GM11168 (cell line): Measurements from ENCODE around the gene CSTB.

Experiments used
- in situ Hi-C: fragments of 300-500 bp; cut with MboI; formaldehyde crosslinking; loops from one replicate; pipeline ENCODE4 v1.12.0; 2022; ENCODE audit warnings: low sequenced_read_pairs; ENCODE audit not compliant: unreplicated experiment

Gene CSTB

DNA sequence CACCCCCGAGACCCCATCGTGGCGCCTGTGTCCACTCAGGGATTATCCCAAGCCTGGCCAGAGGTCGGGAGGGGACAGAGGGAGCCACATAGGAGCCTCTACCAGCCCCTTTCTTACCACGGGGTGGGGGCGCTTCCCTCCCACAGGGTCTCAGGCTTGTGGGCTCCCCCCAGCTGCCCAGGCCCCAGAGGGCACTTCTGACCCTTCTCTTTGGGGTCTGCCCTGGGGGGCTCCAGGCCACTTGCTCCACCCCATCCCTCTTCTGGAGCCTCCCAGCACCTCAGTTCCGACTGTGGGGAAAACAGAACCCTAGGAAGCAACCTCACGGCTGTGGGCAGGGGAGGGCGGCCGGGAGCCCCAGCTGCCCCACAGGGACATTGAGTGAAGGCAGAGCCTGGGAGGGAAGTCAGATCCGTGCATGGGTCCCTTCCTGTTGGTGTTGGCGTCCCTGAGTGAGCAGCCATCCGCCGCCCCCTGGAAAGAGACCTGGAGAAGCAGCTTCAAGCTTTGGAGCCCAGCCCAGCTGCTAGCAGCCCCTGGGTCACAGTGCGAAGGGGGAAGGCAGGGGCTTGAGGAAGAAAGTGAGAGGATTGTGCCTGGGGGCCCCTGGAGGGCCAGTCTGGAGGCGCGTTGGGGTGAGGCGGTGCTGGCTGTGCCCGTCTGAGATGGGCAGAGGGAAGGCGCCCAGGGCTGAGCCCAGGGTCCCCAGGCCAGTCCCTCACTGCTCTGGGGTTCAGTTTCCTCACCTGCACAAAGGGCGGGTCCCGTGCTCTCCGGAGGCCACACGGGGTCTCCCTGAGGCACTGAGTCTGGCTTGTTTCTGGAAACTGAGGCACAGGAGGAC, 35.4 kb upstream of the CSTB start:
- in situ Hi-C loops = loop anchor here (5.0 kb wide), 1 partner anchor 166 kb away; no protein-coding TSS in a partner anchor

DNA sequence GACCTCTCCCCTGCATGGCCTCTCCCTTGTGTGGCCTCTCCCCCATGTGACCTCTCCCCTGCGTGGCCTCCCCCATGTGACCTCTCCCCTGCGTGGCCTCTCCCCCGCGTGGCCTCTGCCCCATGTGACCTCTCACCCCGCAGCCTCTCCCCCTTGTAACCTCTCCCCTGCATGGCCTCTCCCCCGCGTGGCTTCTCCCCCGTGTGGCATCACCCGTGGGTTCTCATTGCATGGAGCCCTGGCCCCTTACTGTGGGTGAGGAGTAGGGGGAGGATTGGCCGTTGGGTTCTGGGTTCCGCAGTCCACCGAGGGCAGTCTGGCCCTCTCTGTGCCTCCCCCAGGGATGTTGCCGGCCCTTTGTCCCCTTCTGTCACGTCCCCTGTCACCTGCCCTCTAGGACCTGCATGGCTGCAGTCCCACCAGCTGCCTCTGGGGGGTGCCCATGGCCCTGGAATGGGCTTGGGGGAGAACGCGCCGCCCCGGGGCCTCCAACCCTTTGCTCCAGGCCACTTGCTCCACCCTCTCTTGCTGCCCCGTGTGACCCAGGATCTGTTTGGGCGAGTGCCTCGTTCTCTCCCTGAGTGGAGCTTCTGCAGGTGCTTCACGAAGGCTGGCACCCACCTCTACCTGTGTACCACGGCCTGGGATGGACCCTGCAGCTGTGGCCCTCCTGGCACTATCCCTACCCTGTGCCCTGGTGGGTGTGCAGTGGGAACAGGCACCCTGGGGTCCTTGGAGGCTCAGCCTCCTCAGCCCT, 34.6 kb upstream of the CSTB start:
- in situ Hi-C loops = loop anchor here (5.0 kb wide), 1 partner anchor 167 kb away; no protein-coding TSS in a partner anchor

DNA sequence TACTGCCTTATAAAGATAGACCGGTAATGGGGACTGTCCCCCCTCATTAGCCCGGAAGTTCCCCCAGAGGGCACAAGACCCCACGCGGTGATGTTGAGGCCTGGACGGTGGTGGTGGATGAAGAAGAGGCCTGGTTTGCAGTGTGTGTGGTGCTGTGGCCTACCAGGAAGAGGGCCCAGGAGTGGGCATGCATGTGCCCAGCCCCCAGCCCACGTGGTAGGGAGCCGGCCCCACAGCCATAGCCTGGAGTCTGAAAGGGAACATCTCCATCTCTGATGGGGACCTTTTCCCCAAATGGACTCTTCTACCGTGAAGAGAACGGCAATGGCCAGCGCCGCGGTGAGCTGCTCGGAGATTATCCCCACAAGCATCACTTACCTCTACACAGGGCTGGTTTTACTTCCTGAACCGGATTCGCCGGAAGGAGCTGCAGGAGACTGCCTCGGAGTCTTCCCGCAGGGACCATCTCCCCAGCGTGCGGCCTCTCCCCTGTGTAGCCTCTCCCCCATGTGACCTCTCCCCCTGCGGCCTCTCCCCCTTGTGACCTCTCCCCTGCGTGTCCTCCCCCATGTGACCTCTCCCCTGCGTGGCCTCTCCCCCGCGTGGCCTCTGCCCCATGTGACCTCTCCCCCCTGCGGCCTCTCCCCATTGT, 33.9 kb upstream of the CSTB start:
- in situ Hi-C loops = loop anchor here (5.0 kb wide), 1 partner anchor 167 kb away; no protein-coding TSS in a partner anchor

DNA sequence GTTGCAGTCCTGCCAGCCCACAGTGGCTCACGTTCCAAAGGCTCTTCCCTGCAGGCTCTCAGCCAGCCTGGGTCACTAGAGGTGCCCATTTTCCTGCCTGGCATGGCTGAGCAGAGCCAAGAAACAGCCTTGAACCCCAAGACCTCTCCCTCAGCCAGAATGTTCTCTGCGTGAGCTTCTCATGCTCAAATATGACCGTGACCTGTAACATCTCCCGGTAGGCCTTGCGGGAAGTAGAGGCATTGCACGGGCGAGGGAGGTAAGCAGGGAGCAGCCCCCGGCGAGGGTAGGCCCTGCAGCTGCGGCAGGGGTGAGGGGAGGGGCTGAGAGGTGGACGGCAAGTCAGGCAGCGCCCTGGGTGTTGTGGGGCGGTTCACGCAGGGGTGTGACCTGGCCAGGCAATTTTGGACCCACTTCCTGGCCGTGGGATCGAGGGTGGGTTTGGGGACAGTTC, 33.3 kb upstream of the CSTB start:
- in situ Hi-C loops = no loop called here

DNA sequence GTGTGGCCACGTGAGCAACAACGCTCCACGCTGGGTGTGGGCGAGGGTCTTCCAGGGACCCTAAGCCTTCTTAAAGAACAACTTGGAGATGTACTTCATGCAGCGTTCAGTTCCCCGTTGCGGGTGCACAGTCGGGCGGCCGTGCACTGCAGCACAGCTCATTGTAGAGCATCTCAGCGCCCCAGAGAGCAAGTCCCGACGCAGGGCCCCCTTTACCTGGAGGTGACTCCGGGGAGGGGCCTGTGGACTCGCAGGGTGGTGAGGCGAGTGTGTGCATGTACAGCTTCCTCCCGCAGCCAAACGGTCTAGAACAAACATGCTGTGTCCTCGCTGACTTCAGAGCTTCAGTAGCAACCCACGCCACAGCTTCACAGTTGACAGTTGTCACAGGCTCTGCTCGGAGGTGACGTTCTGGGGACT, 32.7 kb upstream of the CSTB start:
- in situ Hi-C loops = no loop called here

DNA sequence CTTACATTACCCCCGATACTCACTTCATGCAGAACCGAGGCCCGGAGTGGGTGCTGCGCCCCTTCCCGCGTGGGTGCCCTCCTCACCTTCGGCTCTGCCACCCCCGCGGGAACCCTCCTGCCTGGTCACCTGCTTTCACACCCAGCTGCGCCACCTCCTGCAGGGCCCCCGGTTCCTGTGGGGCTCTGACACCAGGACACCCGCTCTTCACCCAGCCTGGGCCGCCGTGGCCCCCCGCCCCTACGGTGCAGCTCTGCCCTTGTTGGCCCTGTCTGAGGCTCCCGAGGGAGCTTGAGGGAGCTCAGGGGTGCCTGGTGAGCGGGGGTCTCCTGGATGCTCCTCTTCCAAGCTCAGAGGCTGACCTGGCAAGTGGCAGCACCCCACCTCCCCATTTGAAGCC, 32.3 kb upstream of the CSTB start:
- in situ Hi-C loops = no loop called here

DNA sequence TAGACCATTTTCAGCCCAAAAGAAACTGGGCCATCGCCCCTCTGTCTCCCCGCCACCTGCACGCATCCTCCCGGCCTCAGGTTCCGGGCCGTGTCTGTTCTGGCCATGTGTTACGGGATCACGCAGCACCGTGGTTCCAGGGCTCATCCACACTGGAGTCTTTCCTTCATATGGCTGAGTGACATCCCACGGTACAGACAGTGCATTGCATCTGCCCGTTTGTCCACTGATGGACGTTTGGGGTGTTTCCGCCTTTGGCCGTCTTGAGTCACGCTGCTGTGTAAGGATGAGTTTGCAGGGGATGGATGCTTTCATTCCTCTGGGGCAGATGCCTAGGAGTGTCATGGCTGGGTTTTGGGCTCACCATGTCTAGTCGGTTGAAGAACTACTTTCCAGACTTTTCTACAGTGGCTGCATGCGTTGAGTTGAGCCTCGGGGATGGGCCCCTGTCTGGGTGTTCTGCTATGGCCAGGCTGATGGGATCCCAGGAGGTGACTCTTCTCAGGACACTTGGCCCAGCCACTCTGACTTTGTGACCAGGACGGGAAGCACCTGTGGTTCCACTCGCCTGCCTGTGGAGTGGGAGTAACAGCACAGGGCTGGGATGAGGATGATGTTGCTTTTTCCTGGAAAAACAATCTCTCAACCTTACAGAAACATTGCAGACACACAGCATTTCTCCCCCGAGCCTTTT, 30.1 kb upstream of the CSTB start:
- in situ Hi-C loops = no loop called here

DNA sequence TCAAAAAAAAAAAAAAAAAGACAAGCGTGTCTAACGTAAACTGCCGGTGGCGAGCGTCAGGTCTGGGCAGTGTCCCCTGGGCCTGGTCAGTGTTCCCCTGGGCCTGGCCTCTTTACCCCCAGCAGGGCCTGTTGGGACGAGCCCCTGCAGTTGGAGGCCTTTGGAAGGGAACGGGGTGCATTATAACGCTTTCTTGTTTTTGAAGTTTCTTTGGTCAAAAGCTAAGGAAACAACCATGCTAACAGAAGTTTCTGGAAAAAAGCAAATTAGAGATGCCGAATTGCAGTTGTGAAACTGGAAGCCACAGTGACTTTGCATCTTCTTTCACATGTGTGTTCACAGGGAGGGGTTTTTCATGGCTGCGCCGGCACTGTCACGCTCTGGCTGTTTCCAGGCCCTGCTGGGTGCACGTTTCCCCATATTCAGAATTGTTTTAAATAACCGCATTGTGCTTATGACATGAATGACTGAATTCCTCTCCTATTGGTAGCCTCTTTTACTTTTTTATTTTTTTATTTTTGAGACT, 29.2 kb upstream of the CSTB start:
- in situ Hi-C loops = no loop called here

DNA sequence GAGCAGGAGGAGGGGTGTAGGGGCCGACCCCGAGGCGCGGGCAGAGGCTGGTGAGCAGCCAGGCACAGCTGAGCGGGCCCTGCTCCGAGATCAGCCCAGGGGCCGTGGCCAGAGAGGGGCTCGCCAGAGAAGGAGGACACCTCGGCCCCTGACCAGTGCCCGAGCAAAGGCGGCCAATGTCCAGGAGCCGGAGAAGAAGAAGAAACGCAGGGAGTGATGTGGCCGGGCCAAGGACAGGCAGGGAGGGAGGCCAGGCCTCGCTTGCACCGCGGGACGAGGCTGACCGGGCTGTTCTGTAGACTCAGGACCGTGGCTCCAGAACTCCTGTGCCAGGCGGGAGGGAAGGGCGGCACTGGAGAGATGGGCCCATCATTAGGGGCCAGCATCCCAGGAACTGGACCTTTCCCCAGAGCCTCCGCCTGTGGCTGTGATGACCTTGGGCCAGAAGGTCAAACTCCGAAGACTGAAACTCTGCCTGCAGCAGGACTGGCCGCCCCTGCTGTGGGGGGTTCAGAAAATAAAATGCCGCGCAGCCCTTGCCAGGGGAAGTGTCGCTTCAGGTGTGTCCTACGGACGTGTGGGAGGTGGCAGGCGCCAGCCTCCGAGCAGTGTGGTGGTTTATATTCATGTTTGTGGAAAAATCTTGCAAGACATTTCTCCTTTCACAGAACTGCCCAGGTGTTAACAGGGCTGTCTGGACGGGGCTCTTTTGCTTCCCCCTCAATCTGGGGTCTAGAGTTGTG, 27.6 kb upstream of the CSTB start:
- in situ Hi-C loops = no loop called here

DNA sequence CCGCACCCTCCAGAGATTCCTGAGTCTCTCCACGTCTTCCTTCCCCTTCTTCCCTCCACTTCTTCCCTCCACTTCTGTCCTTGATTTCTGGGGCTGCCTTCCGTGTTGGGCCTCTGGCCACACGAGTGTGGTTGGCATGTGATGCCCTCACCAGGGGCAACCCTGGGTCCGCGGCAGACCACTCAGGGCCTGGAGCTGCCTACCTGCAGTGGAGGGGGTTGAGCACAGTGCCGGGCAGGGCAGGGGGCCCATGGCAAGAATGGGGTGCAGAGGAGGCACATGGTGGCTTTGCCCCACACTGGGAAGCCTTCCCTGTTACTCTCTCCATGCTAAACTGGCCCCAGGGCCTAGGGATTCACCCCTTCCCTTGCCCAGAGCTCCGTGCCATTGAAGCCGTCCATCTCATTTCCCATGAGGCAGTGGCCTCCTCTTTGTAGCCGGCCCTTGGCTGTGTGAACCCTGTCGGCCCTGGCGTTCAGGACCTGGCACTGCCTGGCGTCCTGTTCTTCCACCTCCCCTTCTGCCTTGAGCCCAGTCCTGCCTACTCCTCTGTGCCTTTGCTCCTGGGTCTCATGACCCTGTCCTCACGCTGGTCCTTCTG, 26.7 kb upstream of the CSTB start:
- in situ Hi-C loops = no loop called here

DNA sequence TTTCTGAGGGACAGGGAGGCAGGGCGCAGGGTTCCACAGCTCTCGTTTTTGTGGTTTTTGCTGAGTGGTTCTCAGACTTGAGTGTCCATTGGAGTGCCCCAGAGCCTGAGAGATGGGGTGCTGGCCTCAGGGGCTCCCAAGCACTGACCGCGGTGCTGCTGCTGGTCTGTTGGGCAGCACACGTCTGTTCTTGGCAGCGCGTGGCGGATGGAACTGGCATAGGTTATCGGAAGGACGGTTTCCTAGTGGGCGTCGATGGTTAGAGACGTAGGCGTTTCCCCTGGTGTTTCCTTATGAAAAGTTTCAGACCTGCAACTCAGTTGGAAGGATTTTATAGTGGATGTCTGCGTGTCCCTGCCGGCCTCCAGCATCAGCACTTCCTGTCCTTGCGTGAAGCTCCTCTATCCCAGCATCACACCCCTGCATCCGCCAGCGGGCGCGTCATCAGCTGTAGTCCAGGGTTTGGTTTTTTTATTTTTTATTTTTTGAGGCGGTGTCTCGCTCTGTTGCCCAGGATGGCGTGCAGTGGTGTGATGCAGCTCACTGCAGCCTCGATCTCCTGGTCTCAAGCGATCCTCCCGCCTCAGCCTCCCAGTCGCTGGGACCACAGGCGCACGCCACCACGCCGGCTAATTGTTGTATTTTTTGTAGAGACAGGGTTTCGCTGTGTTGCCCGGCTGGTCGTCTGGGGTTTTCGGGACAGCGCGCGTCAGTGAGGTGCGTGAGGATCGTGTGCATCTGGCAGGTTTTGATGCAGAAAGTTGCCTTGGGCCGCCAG, 25.1 kb upstream of the CSTB start:
- in situ Hi-C loops = no loop called here

DNA sequence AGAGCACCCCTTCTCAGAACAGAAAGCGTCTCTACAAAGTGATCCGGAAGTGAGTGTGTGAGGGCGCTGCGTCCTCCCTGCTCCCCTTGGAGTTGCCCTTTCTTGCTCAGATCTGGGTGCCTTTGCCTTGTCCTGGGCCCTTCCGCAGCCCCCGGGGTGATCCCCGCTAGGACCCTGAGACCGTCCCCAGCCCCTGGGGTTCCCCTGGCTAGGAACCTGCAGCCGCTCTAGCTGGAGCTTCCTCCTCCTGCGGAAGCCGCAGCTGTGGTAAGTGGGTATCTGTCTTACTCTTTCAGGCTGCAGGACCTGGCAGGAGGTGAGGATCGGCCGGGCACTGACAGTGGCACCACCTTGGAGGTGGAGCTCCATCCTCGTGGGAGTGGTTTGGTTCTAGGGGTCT, 24.5 kb upstream of the CSTB start:
- in situ Hi-C loops = no loop called here

DNA sequence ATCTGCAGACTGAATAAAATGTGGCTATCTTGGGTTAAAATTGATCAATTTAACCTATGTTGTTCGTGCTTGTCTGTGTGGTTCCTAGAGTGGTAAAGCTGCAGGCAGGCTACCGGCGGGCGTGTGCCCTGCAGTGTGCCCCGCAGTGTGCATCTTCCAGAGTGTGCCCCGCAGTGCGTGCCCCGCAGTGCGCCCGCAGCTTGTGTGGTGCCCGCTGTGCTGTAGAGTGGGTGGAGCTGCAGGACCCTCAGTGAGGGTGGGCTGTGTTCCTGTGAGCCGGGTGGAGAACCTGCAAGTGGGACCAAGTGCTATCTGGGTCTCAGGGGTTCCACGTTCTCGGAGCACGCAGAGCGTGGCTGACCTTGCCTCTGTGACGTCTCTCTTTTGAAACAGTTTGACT, 24.0 kb upstream of the CSTB start:
- in situ Hi-C loops = no loop called here

DNA sequence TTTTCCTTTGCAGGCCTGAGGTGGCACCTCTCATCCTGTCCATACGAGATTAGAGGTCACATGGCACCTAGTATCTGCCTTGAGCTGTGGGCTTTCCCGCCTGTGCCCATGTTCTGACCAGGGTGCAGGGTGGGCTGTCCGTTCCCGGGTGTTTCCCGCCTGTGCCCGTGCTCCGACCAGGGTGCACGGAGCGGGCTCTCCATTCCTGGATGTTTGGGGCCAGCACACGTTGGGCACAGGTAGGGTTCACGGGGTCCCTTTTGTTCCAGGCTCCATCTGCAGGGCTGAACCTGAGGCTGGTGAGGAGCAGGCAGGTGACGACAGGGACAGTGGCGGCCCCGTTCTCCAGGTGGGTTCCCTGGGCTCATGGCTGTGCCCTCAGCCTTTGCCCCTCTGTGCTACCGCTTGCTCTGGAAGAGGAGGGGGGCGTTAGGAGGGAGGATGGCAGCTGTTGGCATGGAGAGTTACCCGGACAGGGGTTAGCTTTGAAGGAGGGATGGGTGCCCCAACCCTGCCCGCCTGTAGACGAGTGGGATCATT, 23.3 kb upstream of the CSTB start:
- in situ Hi-C loops = no loop called here

DNA sequence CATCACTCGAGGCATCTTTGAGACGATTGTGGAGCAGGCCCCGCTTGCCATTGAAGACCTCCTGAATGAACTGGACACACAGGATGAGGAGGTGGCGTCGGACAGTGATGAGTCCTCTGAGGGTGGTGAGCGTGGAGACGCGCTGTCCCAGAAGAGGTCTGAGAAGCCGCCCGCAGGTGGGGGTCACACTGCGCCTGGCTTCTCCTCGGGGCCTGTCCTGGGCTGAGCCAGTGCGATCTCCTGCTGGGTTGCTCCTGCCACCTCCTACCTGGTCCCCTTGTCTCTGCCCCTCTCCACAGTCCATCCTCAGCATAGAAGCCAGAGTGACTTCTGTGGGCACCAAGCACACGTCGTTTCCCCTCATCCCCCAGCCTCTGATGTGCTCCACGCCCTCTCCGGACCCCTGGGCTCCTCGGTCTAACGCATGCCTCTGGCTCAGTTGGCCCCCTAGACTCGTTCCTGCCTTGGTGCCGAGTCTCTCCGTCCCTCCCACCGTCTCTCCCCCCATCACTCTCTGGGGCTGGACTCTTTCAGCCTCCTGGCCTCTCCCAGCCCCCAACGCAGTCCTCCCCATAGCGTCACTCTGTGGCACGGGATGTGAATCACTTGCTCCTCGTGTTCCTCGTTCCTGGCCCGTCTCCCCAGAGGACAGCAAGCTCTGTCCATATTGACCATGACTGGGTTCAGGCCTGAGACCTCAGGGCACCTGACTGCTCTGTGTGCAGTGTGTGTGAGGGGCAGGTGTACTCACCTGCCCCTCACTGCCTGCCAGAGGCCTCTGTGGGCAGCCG, 22.0 kb upstream of the CSTB start:
- in situ Hi-C loops = no loop called here

DNA sequence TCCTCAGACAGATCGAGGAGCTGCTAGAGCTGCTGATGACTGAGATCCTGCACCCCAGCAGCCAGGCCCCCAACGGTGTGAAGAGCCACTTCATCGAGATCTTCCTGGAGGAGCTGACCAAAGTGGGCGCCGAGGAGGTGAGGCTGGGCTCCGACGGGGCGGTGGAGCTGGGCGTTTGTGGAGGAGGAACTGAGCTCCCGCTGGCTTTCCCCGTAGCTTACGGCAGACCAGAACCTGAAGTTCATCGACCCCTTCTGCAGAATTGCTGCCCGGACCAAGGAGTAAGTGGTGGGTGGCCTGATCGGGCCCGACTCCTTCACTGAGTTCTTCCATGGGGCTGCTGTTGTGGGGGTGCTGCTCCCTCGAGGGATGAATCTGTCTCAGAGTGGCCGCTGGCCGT, 21.3 kb upstream of the CSTB start:
- in situ Hi-C loops = no loop called here

DNA sequence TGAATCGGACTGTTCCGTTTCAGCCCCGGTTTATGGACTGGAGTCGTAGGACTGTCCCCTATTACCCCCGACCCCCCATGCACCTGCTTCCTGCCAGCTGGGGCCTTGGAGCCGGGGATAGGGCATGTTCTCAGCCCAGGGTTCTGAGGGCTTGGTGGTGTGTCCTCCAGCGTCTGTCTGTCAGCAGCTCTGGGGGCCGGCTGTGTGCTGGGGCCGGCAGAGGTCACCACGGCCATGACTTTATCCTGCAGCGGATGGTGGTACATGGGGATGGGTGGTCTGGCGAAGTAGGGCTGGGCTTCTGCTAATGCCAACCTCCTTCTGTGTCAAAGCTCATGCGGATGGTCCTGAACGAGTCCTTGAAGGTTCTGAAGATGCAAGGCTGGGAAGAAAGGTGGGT, 18.7 kb upstream of the CSTB start:
- in situ Hi-C loops = no loop called here
